Panc1 (cell line): ENCODE data around the gene KCNT1. TPM values are rescaled to one million over a fixed set of nuclear protein-coding genes. Genes with fewer than 3 reads are reported as not detected.

ENCODE experiments used
- ATAC-seq: fragments of 200-7000 bp; cut with Tn5 transposase; 2 replicates; pipeline ENCODE4 v1.9.1; 2020; ENCODE audit warnings: mild to moderate bottlenecking, moderate library complexity
- BruUV-seq: library from RNA; stranded (reverse); fragments of 400-500 nt; replicated peaks from 2 replicates; lab custom pipeline; 2021; lab: Mats Ljungman, UMichigan
- CTCF ChIA-PET: fragments of 300-600 bp; sonication (Branson Sonifier 250); formaldehyde crosslinking; loops from one replicate; lab custom pipeline; 2022; ENCODE audit warnings: antibody characterized with exemption; lab: Charles Lee
- POLR2A ChIA-PET: fragments of 300-600 bp; sonication (Branson Sonifier 250); formaldehyde crosslinking; loops from one replicate; lab custom pipeline; 2022; ENCODE audit warnings: antibody characterized with exemption; lab: Charles Lee
- DNase-seq: peaks from one replicate; pipeline ENCODE4 v3.0.0-alpha.2; 2010; ENCODE audit warnings: low read depth, low spot score
- H3K27ac ChIP-seq: 2 replicates; pipeline ENCODE4 v1.5.1; 2011; ENCODE audit warnings: mild to moderate bottlenecking, low read length, inconsistent platforms
- H3K27me3 ChIP-seq: fragments of 200-500 bp; sonication (Bioruptor generic); 2 replicates; pipeline ENCODE4 v1.6.0; 2014; ENCODE audit warnings: low read length, inconsistent platforms; ENCODE audit not compliant: control insufficient read depth, insufficient read depth
- H3K36me3 ChIP-seq: fragments of 200-500 bp; sonication (Bioruptor generic); 2 replicates; pipeline ENCODE4 v1.5.1; 2014; ENCODE audit warnings: inconsistent platforms, mild to moderate bottlenecking, low read length, moderate library complexity; ENCODE audit not compliant: control insufficient read depth, insufficient read depth
- H3K4me1 ChIP-seq: 2 replicates; pipeline ENCODE4 v1.5.1; 2011; ENCODE audit warnings: inconsistent platforms, mild to moderate bottlenecking, low read length, moderate library complexity; ENCODE audit not compliant: control insufficient read depth, insufficient read depth
- H3K4me3 ChIP-seq, 2 experiments: 2 replicates each; pipeline ENCODE4 v1.5.1; 2011 to 2012; ENCODE audit warnings: low read depth in 2 of 2, low read length in 2 of 2, mild to moderate bottlenecking in 2 of 2, inconsistent platforms in 1 of 2, moderate library complexity in 1 of 2
- H3K9me3 ChIP-seq: fragments of 200-500 bp; sonication (Bioruptor generic); 2 replicates; pipeline ENCODE4 v1.5.1; 2014; ENCODE audit warnings: low read depth, mild to moderate bottlenecking, inconsistent platforms, low read length, moderate library complexity; ENCODE audit not compliant: control insufficient read depth, insufficient read depth
- POLR2AphosphoS5 ChIP-seq: IDR thresholded peaks from 2 replicates; pipeline ENCODE4 v1.6.1; 2012; ENCODE audit warnings: mild to moderate bottlenecking, low read depth, low read length, moderate library complexity
- REST ChIP-seq, 2 experiments: IDR thresholded peaks; 2 replicates each; pipeline ENCODE4 v1.6.1; 2011 to 2012; ENCODE audit warnings: low read depth in 2 of 2, control low read depth in 1 of 2, low read length in 1 of 2, mild to moderate bottlenecking in 1 of 2, moderate library complexity in 1 of 2; ENCODE audit not compliant: insufficient read depth in 1 of 2
- SIN3A ChIP-seq: IDR thresholded peaks from 2 replicates; pipeline ENCODE4 v1.6.1; 2012; ENCODE audit warnings: low read depth, mild to moderate bottlenecking, low read length, moderate library complexity, borderline replicate concordance; ENCODE audit not compliant: insufficient read depth
- TCF7L2 ChIP-seq: IDR thresholded peaks from 2 replicates; pipeline ENCODE4 v1.6.1; 2011; ENCODE audit warnings: mild to moderate bottlenecking, low read depth, low read length, inconsistent platforms
- in situ Hi-C: cut with HindIII; loops from 2 replicates; pipeline ENCODE4 v1.10.0; 2016; ENCODE audit warnings: low sequenced_read_pairs, low pct_unique_long_range_greater_than_20kb
- intact Hi-C: fragments of 100-400 bp; cut with micrococcal nuclease; formaldehyde crosslinking; loops from one replicate; pipeline ENCODE4 v1.10.0; 2022; ENCODE audit not compliant: unreplicated experiment
- total RNA-seq: library from RNA; stranded (reverse); gene quantifications from one replicate; pipeline ENCODE4 v1.2.1, GENCODE V29; 2021; ENCODE audit not compliant: unreplicated experiment
- TF ChIP-seq, protein P1 (sequence below): fragments of 450-650 bp; IDR thresholded peaks from 2 replicates; pipeline ENCODE4 v1.5.1; 2017; ENCODE audit warnings: mild to moderate bottlenecking

The KCNT1 gene
- total RNA-seq, 1 experiment from 2014 or later: not detected

DNA sequence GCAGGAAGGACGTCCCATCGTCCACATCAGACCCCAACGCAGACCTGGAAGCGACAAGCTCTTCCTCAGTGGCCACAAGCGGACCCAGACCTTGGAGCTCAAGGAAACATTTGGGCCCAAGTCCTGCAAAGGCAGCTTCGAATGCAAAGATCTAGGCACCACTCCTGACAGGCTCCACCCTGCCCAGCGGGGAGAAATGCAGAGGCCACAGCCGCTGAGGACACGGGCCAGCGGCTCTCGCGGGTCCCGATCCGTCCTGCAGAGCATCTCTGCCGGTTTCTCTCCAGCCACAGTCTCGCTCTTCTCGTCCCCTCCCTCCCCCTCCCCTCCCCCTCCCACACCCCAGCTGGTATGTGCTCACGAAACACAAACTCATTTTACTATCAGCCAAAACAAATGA lies 7.6 kb upstream of the KCNT1 start:
- CTCF ChIA-PET: no interaction called here
- Histone ChIP-seq H3K36me3 (no peaks in the 10 kb centered on the region), H3K27me3 (no peaks in the 10 kb centered on the region), H3K4me1 (no peaks in the 10 kb centered on the region), H3K27ac (no peak overlapping the region), H3K9me3 (no peaks in the 10 kb centered on the region), H3K4me3 (no peak overlapping the region)
- intact Hi-C loops (no loop called here), in situ Hi-C loops (no loop called here)
- no TSS peak for BruUV-seq
- no peak for ATAC-seq
- no peak for DNase-seq
- POLR2A ChIA-PET: no interaction called here
- TF ChIP-seq, protein P1, sequence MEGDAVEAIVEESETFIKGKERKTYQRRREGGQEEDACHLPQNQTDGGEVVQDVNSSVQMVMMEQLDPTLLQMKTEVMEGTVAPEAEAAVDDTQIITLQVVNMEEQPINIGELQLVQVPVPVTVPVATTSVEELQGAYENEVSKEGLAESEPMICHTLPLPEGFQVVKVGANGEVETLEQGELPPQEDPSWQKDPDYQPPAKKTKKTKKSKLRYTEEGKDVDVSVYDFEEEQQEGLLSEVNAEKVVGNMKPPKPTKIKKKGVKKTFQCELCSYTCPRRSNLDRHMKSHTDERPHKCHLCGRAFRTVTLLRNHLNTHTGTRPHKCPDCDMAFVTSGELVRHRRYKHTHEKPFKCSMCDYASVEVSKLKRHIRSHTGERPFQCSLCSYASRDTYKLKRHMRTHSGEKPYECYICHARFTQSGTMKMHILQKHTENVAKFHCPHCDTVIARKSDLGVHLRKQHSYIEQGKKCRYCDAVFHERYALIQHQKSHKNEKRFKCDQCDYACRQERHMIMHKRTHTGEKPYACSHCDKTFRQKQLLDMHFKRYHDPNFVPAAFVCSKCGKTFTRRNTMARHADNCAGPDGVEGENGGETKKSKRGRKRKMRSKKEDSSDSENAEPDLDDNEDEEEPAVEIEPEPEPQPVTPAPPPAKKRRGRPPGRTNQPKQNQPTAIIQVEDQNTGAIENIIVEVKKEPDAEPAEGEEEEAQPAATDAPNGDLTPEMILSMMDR: no peak
- TF ChIP-seq REST (IDR thresholded peaks at IDR 0.05; ENCODE audit: insufficient read depth in 1 of 2, low read depth in 2 of 2, low read length in 1 of 2): no peak
- TF ChIP-seq TCF7L2: no peak
- TF ChIP-seq POLR2AphosphoS5: no peak
- no peak for TF ChIP-seq SIN3A

DNA sequence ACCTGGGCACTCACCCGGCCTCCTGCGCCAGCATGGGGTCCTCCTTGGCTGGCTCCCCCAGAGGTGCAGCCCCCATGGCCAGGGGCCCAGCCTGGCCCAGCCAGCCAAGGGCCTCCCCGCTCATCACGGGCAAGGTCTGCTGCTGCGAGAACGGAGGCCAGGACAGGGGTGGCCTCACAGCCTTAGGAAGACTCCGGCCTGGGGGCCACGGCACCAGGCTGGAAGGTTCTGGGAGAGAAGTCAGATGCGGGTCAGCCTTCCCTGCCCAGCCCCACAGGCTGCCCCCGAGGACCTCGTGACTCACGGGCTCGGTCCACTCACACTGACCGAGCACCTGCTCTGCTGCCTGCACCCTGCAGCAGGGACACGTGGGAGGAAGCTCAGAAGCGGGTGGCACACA lies 6.9 kb upstream of the KCNT1 start:
- no TSS peak for BruUV-seq
- no peak for ATAC-seq
- CTCF ChIA-PET: no interaction called here

More for the DNA sequence above, 6.9 kb upstream of the KCNT1 start:
- Histone ChIP-seq H3K9me3 (no peaks in the 10 kb centered on the region), H3K27me3 (no peaks in the 10 kb centered on the region), H3K4me1 (no peaks in the 10 kb centered on the region), H3K36me3 (no peaks in the 10 kb centered on the region), H3K4me3 (no peak overlapping the region), H3K27ac (no peak overlapping the region)
- in situ Hi-C loops (no loop called here), intact Hi-C loops (no loop called here)
- POLR2A ChIA-PET: no interaction called here
- no peak for TF ChIP-seq REST (IDR thresholded peaks at IDR 0.05; ENCODE audit: insufficient read depth in 1 of 2, low read depth in 2 of 2, low read length in 1 of 2)
- TF ChIP-seq, protein P1: no peak
- no peak for TF ChIP-seq TCF7L2
- TF ChIP-seq POLR2AphosphoS5: no peak
- DNase-seq: no peak
